Activated CD8-positive, alpha-beta T cell treated with anti-CD3 and anti-CD28 coated beads, Interleukin-2, amount 10 ng/mL, durations not matched to agents 7 days and 5 days (primary cell): ENCODE measurements around the gene IL4R. TPM values are rescaled to one million over a fixed set of nuclear protein-coding genes. Genes with fewer than 3 reads are reported as not detected.
"Not testable (repeated sequence)": the region's sequence is repeated elsewhere in the genome, so short reads cannot be mapped to it uniquely, and the experiment has no call there.

Experiments
- ATAC-seq: fragments of 150-1000 bp; cut with Tn5 transposase; one replicate; pipeline ENCODE4 v1.10.0; 2021; ENCODE audit warnings: moderate library complexity
- CTCF ChIA-PET: fragments of 350-600 bp; sonication (Branson Sonifier 250); formaldehyde crosslinking; loops from one replicate; lab custom pipeline; 2021; ENCODE audit warnings: antibody characterized with exemption; lab: Charles Lee
- POLR2A ChIA-PET: fragments of 350-600 bp; sonication (Branson Sonifier 250); formaldehyde crosslinking; loops from one replicate; lab custom pipeline; 2021; ENCODE audit warnings: antibody characterized with exemption; lab: Charles Lee
- DNase-seq: peaks from one replicate; pipeline ENCODE4 v3.0.0-alpha.2; 2020
- H3K27ac Mint-ChIP-seq: one replicate; pipeline ENCODE4 v1.8.0; 2021; ENCODE audit warnings: mild to moderate bottlenecking, mixed read lengths
- H3K27me3 Mint-ChIP-seq: one replicate; pipeline ENCODE4 v1.8.0; 2021; ENCODE audit warnings: low read depth, mixed read lengths
- H3K36me3 Mint-ChIP-seq: one replicate; pipeline ENCODE4 v1.8.0; 2021; ENCODE audit warnings: low read depth, mixed read lengths
- H3K4me1 Mint-ChIP-seq: one replicate; pipeline ENCODE4 v1.8.0; 2021; ENCODE audit warnings: low read depth, mixed read lengths
- H3K4me3 Mint-ChIP-seq: one replicate; pipeline ENCODE4 v1.8.0; 2021; ENCODE audit warnings: mild to moderate bottlenecking, mixed read lengths
- H3K9me3 Mint-ChIP-seq: one replicate; pipeline ENCODE4 v1.8.0; 2022; ENCODE audit warnings: mixed read lengths; ENCODE audit not compliant: insufficient read depth
- total RNA-seq, 2 experiments: library from RNA; stranded (reverse); gene quantifications; one replicate each; pipeline ENCODE4 v1.2.3, GENCODE V29; 2021

IL4R gene
- total RNA-seq, 2 experiments from 2014 or later, result 231 to 237 TPM

DNA sequence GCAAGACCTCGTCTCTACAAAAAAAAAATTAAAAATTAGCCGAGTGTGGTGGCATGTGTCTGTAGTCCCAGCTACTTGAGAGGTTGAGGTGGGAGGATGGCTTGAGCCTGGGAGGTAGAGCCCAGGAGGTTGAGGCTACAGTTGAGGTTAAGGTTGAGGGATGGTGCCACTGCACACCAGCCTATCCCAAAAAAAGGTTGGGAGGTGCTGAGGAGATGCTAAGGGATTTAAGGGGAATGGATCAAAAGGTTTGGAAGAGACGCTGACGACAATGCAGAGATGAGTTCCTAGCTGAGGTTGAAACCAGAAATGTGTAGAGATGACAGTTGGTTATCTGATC is 40.5 kb upstream of the IL4R start:
- peak overlapping the region; percentile 92 for H3K27ac Mint-ChIP-seq
- ChIA-PET POLR2A (interaction anchor here (1.1 to 2.4 kb wide), 6 partner anchors 9 to 45 kb away, joined by 3 to 14 read pairs (median 7); no protein-coding TSS in a partner anchor), CTCF (interaction anchor here (1.4 to 4.0 kb wide), 7 partner anchors 10 to 44 kb away, joined by 3 to 40 read pairs (median 6); no protein-coding TSS in a partner anchor)
- H3K9me3 Mint-ChIP-seq, result peaks cover 3% of the 10 kb centered on the region
- H3K4me1 Mint-ChIP-seq, result peaks cover 70% of the 10 kb centered on the region
- H3K4me3 Mint-ChIP-seq, result peak overlapping the region; percentile 47
- peaks cover 20% of the 10 kb centered on the region for H3K36me3 Mint-ChIP-seq
- no peak for ATAC-seq
- H3K27me3 Mint-ChIP-seq, result no peaks in the 10 kb centered on the region
- peak; percentile 12 for DNase-seq

DNA sequence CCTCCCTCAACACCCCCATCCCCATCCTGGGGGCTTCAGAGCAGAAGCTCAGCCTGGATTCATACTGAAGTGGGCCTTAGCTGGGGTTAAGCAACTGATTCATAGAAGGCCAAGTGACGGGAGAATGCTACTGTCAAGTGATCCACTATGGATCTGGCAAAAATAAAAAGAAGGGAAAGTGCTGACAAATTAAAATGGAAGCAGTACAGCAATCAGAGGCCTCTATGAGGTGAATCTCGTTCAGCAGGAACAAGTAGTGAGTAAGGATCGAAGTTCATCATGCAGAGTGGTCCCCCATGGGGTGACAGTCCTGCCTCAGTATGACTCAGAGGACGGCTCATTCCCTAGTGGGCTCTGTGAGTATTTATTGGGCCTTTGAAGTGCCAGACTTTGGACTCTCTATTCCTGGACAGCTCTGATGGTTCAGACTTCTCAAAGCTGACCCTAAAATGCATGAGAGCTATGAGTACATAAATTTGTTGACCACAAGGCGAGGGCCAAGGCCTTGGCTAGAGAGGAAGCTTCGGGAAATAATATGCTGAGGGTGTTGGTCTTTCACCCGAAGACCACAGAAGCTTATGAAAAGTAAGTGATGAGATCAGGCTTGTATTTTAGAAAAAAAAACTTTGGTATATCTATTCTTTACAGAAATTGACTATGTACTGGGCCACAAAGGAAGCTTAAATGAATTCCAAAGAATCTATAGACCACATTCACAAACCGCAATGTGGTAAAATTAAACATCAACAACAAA is 39.9 kb upstream of the IL4R start:
- Mint-ChIP-seq H3K4me3 (peak overlapping the region; percentile 47), H3K27me3 (no peaks in the 10 kb centered on the region), H3K27ac (peak overlapping the region; percentile 92), H3K4me1 (peaks cover 66% of the 10 kb centered on the region), H3K9me3 (peaks cover 3% of the 10 kb centered on the region), H3K36me3 (peaks cover 18% of the 10 kb centered on the region)
- peak; percentile 56 for DNase-seq
- ChIA-PET CTCF (interaction anchor here (0.8 to 4.0 kb wide), 11 partner anchors 9 to 94 kb away, joined by 3 to 40 read pairs (median 4); no protein-coding TSS in a partner anchor), POLR2A (interaction anchor here (0.7 to 2.4 kb wide), 12 partner anchors 9 to 100 kb away, joined by 3 to 14 read pairs (median 4); no protein-coding TSS in a partner anchor)
- peak; percentile 79 for ATAC-seq

DNA sequence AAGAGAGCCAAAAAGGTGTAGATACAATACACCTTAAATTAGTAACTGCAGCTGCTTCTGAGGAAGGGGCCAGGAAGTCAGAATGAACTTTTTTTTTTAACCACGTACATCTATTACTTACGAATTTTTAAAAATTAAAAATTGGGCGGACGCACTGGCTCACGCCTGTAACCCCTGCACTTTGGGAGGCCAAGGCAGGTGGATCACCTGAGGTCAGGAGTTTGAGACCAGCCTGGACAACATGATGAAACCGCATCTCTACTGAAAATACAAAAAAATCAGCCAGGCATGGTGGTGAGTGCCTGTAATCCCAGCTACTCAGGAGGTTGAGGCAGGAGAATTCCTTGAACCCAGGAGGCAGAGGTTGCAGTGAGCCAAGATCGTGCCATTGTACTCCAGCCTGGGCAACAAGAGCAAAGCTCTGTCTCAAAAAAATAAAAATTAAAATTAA is 39.3 kb upstream of the IL4R start:
- CTCF ChIA-PET, result interaction anchor here (0.8 to 4.0 kb wide), 11 partner anchors 9 to 95 kb away, joined by 3 to 40 read pairs (median 4); no protein-coding TSS in a partner anchor
- ATAC-seq, result peak; percentile 13
- Mint-ChIP-seq H3K36me3 (peaks cover 18% of the 10 kb centered on the region), H3K4me1 (peaks cover 60% of the 10 kb centered on the region), H3K27ac (peak overlapping the region; percentile 92), H3K4me3 (peak overlapping the region; percentile 47)
- POLR2A ChIA-PET, result interaction anchor here (0.7 to 2.4 kb wide), 11 partner anchors 18 to 100 kb away, joined by 3 to 14 read pairs (median 4); no protein-coding TSS in a partner anchor
- not testable (repeated sequence) for DNase-seq, H3K27me3 Mint-ChIP-seq, H3K9me3 Mint-ChIP-seq

DNA sequence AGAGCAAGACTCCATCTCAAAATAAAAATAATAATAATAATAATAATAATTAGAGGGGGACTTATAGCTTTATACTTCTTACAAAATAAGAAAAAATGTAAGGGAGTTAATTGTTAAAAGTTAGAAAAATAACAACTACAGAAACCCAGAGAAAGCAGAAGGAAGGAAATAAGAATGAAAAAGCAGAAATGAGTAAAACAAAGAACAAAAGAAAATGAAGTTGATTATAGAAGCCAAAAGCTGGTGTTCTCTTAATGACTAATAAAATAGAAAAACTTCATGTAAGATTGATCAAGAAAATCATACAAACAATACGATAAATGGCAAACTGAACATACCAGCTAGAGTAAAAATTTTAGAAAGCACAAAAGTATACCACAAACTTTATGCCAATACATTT is 38.4 kb upstream of the IL4R start:
- no peak overlapping the region for H3K4me3 Mint-ChIP-seq
- no peaks in the 10 kb centered on the region for H3K27me3 Mint-ChIP-seq
- peaks cover 50% of the 10 kb centered on the region for H3K4me1 Mint-ChIP-seq
- H3K9me3 Mint-ChIP-seq, result peaks cover 3% of the 10 kb centered on the region
- peaks cover 13% of the 10 kb centered on the region for H3K36me3 Mint-ChIP-seq
- DNase-seq, result no peak
- no peak overlapping the region for H3K27ac Mint-ChIP-seq
- ATAC-seq, result no peak
- ChIA-PET CTCF (interaction anchor here (3.2 to 4.0 kb wide), 2 partner anchors 40 to 96 kb away, joined by 9 to 40 read pairs; no protein-coding TSS in a partner anchor), POLR2A (no interaction called here)

DNA sequence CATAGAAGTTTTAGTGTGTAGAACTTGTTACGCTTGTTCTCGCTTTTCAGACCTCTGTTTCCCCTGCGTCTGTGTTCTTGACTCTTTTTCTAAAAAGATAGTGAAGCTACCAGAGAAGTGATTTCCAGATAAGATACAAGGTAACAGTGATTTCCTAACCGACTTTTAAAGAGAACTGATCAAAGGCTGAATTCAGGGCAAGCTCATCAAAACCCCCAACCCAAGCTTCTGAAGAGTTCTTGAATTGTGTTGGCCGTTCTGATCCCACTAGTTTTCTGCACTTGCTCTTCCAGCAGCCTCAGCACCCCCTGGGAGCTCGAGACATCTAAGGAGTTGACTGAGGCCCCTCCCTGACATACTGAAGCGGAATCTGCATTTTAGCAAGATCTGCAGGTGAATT is 32.5 kb upstream of the IL4R start:
- Mint-ChIP-seq H3K27ac (peak overlapping the region; percentile 31), H3K9me3 (no peaks in the 10 kb centered on the region), H3K36me3 (peaks cover 3% of the 10 kb centered on the region), H3K27me3 (peaks cover 2% of the 10 kb centered on the region), H3K4me3 (no peak overlapping the region), H3K4me1 (peaks cover 45% of the 10 kb centered on the region)
- ATAC-seq, result no peak
- CTCF ChIA-PET, result interaction anchor here (0.8 to 1.5 kb wide), 2 partner anchors 9 to 51 kb away, joined by 3 to 4 read pairs; no protein-coding TSS in a partner anchor
- DNase-seq, result no peak
- POLR2A ChIA-PET, result interaction anchor here (0.5 to 0.6 kb wide), 2 partner anchors 80 to 275 kb away, joined by 3 to 4 read pairs; no protein-coding TSS in a partner anchor

DNA sequence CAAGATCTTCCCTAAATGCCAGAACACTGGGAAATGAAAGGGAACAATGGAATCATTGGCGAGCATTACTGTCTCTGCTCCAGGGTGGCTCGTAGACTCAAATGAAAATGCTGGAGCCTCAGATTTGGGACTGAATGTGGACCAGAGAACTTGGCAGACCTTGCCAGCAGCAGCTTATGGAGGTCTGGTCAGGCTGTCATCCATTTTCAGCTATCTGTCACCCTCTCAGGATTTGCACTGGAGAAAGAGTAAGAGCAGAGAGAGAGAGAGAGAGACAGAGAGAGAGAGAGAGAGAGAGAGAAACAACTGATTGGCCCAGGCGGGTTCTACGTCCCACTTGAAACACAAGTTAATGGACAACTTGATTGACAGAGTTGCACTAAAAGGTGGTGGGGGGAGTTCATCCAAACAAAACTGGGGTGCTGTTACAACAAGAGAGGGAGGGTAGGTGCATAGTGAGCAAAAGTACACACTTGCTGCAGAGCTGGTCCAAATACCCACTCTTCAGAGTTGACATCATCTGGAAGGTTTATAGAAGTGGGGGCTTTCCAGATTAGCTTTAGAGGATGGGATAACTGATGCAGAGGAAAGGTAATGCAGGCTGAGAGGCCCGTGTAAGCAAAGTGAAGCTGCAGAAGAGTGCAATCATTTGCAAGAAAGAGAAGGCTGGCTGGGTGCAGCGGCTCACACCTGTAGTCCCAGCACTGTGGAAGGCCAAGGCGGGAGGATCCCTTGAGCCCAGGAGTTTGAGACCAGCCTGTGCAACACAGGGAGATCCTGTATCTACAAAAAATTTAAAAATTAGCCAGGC is 28.7 kb upstream of the IL4R start:
- Mint-ChIP-seq H3K27ac (peak overlapping the region; percentile 25), H3K4me1 (peaks cover 57% of the 10 kb centered on the region), H3K36me3 (peaks cover 3% of the 10 kb centered on the region), H3K27me3 (peaks cover 2% of the 10 kb centered on the region), H3K9me3 (no peaks in the 10 kb centered on the region), H3K4me3 (no peak overlapping the region)
- ATAC-seq (no peak), DNase-seq (no peak)
- ChIA-PET CTCF (interaction anchor here (0.6 to 2.1 kb wide), 7 partner anchors 13 to 131 kb away, joined by 3 to 8 read pairs (median 3); no protein-coding TSS in a partner anchor), POLR2A (interaction anchor here (0.9 to 1.3 kb wide), 3 partner anchors 30 to 51 kb away, joined by 3 to 4 read pairs (median 3); no protein-coding TSS in a partner anchor)

DNA sequence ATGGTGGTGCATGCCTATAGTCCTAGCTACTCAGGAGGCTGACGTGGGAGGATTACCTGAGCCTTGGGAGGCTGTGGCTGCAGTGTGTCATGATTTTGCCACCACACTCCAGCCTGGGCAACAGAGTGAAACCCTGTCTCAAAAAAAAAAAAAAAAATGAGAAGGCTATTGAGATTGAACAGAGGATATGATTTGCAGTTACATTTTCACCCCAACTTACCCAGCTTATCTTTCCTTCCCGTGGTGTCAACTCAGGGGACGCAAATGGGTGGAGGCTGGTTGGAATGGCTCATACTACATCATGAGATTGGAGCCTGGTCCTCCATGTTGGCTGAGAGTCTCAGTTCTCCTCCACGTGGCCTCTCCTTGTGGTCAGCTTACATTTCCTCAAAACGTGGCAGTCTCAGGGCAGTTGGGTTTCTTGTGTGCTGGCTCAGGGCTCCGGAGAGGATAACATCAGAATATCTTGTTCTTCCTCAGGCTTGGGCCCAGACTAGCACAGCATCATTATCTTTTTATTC is 28.0 kb upstream of the IL4R start:
- no peak for ATAC-seq
- no peak for DNase-seq
- Mint-ChIP-seq H3K4me1 (peaks cover 63% of the 10 kb centered on the region), H3K36me3 (peaks cover 3% of the 10 kb centered on the region), H3K4me3 (no peak overlapping the region), H3K9me3 (no peaks in the 10 kb centered on the region), H3K27me3 (peaks cover 2% of the 10 kb centered on the region), H3K27ac (peak overlapping the region; percentile 37)
- POLR2A ChIA-PET, result interaction anchor here (0.9 to 1.3 kb wide), 3 partner anchors 30 to 51 kb away, joined by 3 to 4 read pairs (median 3); no protein-coding TSS in a partner anchor
- CTCF ChIA-PET, result interaction anchor here (0.9 to 2.1 kb wide), 5 partner anchors 13 to 108 kb away, joined by 3 to 8 read pairs (median 3); no protein-coding TSS in a partner anchor

DNA sequence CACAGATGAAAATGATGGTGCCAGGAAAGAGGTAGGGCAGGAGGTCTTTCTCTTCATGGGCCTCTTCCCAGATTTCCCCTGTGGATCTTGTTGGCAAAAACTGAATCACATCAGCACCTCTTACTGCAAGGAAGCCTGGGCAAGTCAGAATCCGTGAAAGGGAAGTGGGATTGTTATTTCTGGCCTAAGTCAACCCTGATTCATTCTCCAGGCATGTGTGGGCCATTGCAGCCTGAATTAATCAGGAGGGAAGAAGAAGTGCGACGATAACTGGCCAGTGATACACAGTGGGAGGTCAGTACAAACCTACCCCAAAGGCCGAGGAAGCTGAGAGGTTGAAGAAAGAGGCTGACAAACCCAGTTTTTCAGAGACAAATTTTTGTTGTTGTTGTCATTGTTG is 27.3 kb upstream of the IL4R start:
- no peak for DNase-seq
- Mint-ChIP-seq H3K27ac (peak overlapping the region; percentile 47), H3K4me3 (no peak overlapping the region), H3K9me3 (no peaks in the 10 kb centered on the region), H3K36me3 (peaks cover 3% of the 10 kb centered on the region), H3K4me1 (peaks cover 58% of the 10 kb centered on the region), H3K27me3 (no peaks in the 10 kb centered on the region)
- no peak for ATAC-seq
- CTCF ChIA-PET, result interaction anchor here (1.1 to 2.1 kb wide), 5 partner anchors 12 to 109 kb away, joined by 3 to 8 read pairs (median 3); no protein-coding TSS in a partner anchor
- POLR2A ChIA-PET, result no interaction called here

DNA sequence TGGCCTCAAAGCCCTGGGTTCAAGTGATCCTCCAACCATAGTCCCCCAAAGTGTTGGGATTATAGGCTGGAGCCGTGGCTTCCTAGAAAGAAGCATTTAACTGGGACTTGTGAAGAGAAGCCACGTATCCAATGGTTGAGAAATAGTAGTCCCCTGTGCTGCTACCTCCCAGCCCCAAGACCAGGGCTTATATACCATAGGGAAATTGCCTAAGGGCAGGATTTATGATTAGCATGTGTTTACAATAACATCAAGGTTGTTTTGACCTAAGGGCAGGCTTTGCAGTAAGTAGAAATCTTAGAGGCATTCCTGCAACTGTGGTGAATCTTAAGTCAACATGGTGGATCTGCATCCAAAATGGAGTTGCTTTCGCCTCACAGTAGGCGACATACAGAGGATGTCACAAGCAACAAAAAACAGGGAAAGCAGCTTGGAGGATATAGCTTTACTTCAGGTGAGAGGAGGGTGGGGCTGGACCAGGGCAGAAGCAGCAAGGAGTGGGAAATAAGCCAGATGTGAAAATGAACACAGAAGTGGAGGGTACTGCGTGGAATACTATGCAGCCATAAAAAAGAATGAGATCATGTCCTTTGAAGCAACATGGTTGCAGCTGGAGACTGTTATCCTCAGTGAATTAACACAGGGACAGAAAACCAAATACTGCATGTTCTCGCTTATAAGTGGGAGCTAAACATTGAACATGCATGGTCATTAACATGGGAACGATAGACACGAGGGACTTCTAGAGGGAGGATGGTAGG is 26.5 kb upstream of the IL4R start:
- CTCF ChIA-PET, result interaction anchor here (0.6 to 2.1 kb wide), 3 partner anchors 11 to 108 kb away, joined by 3 to 5 read pairs (median 3); no protein-coding TSS in a partner anchor
- Mint-ChIP-seq H3K9me3 (no peaks in the 10 kb centered on the region), H3K36me3 (peaks cover 3% of the 10 kb centered on the region), H3K4me3 (no peak overlapping the region), H3K27ac (no peak overlapping the region), H3K27me3 (no peaks in the 10 kb centered on the region), H3K4me1 (peaks cover 55% of the 10 kb centered on the region)
- ATAC-seq (no peak), DNase-seq (no peak)
- POLR2A ChIA-PET, result interaction anchor here (0.6 to 0.8 kb wide), 2 partner anchors 31 to 100 kb away, joined by 3 read pairs; no protein-coding TSS in a partner anchor

DNA sequence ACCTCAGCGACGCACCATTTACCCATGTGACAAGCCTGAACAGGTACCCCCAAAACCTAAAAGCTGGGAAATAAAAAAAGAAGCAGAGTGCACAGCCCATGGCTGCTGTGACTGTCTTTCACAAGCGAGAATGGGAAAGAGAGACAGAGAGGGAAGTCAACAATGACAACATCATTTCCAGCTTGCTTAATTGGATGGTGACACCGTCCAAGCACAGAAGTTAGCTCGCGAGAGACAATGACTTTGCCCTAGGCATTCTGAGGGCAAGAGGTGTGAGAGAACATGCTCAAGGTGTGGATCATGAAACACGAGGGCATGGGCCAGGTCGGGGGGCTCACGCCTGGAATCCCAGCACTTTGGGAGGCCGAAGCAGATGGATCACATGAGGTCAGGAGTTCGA is 25.9 kb upstream of the IL4R start:
- ChIA-PET POLR2A (interaction anchor here (0.6 to 0.8 kb wide), 3 partner anchors 31 to 1256 kb away, joined by 3 read pairs; no protein-coding TSS in a partner anchor), CTCF (interaction anchor here (0.6 kb wide), 1 partner anchor 14 kb away, joined by 3 read pairs; no protein-coding TSS in a partner anchor)
- Mint-ChIP-seq H3K9me3 (no peaks in the 10 kb centered on the region), H3K4me1 (peaks cover 52% of the 10 kb centered on the region), H3K4me3 (no peak overlapping the region), H3K27me3 (no peaks in the 10 kb centered on the region), H3K27ac (no peak overlapping the region), H3K36me3 (no peaks in the 10 kb centered on the region)
- DNase-seq (no peak), ATAC-seq (no peak)
